ENCODE results near the gene LOXL3.

Gene LOXL3

GRCh38 chr2:74584088-74584645 lies 30.4 kb upstream of the LOXL3 start:
- Histone ChIP-seq H3K9ac (ENCODE audit: low read depth, low read length) (no peak overlapping the region), H3K27ac (ENCODE audit: low read length) (no peak overlapping the region), H3K4me1 (ENCODE audit: insufficient read depth, low read length) (peaks cover 6% of the 10 kb centered on the region), H3K36me3 (ENCODE audit: insufficient read depth, low read depth, low read length) (no peaks in the 10 kb centered on the region), H3K27me3 (ENCODE audit: insufficient read depth, low read length) (no peaks in the 10 kb centered on the region), H3K9me3 (ENCODE audit: insufficient read depth, low read depth, low read length) (no peaks in the 10 kb centered on the region), H3K4me3 (ENCODE audit: low read length) (no peak overlapping the region)

DNA sequence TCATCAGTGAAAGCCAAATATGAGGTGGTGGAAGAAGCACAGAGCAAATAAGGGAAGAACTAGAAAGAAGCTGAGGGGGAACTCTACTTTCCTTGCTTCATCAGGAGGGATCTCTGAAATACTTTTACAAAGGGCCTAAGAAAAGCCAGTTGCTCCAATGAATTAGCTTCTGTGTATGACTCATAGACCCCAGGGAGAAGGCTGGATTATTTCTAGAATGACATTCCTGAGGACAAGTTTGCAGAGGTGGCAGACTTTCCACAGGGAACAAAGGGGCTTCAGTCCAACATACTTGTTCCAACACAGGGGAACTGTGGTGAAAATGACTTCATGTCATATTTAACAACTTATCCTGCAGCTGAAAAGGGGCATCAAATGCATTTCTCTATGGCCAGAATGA lies 29.8 kb upstream of the LOXL3 start:
- H3K4me1 ChIP-seq (ENCODE audit: insufficient read depth, low read length): peaks cover 6% of the 10 kb centered on the region
- no peak overlapping the region for H3K9ac ChIP-seq (ENCODE audit: low read depth, low read length)
- H3K9me3 ChIP-seq (ENCODE audit: insufficient read depth, low read depth, low read length): no peaks in the 10 kb centered on the region
- no peak overlapping the region for H3K27ac ChIP-seq (ENCODE audit: low read length)
- no peaks in the 10 kb centered on the region for H3K36me3 ChIP-seq (ENCODE audit: insufficient read depth, low read depth, low read length)
- no peaks in the 10 kb centered on the region for H3K27me3 ChIP-seq (ENCODE audit: insufficient read depth, low read length)
- no peak overlapping the region for H3K4me3 ChIP-seq (ENCODE audit: low read length)

GRCh38 chr2:74582184-74582583 lies 28.4 kb upstream of the LOXL3 start:
- no peak overlapping the region for H3K4me3 ChIP-seq (ENCODE audit: low read length)
- H3K9me3 ChIP-seq (ENCODE audit: insufficient read depth, low read depth, low read length): no peaks in the 10 kb centered on the region
- H3K36me3 ChIP-seq (ENCODE audit: insufficient read depth, low read depth, low read length): no peaks in the 10 kb centered on the region
- no peak overlapping the region for H3K27ac ChIP-seq (ENCODE audit: low read length)
- no peaks in the 10 kb centered on the region for H3K27me3 ChIP-seq (ENCODE audit: insufficient read depth, low read length)
- H3K9ac ChIP-seq (ENCODE audit: low read depth, low read length): no peak overlapping the region
- H3K4me1 ChIP-seq (ENCODE audit: insufficient read depth, low read length): peaks cover 6% of the 10 kb centered on the region

DNA sequence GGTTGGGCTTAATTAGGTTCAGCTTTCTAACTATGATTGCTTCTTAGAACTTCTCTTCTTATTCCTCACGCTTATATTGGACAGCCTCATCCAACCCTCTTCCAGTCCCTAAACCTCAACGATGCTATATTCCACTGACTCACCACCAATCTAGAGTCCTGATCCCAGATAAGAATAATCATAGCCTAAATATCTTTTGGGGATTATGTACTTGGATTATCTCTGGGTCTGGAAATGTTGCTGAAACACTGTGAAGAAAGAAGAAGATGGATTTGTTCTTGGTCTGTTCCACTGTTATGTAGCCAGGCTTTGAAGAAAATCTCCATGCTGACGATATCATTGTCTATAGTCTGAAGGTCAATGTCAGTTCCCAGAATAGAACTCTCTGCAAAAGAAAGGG lies 27.7 kb upstream of the LOXL3 start:
- no peaks in the 10 kb centered on the region for H3K36me3 ChIP-seq (ENCODE audit: insufficient read depth, low read depth, low read length)
- H3K9me3 ChIP-seq (ENCODE audit: insufficient read depth, low read depth, low read length): no peaks in the 10 kb centered on the region
- no peak overlapping the region for H3K27ac ChIP-seq (ENCODE audit: low read length)
- peaks cover 3% of the 10 kb centered on the region; the same call in 1 of the 2 replicates for H3K27me3 ChIP-seq (ENCODE audit: insufficient read depth, low read length)
- H3K4me1 ChIP-seq (ENCODE audit: insufficient read depth, low read length): peaks cover 6% of the 10 kb centered on the region
- H3K9ac ChIP-seq (ENCODE audit: low read depth, low read length): no peak overlapping the region
- H3K4me3 ChIP-seq (ENCODE audit: low read length): no peak overlapping the region

DNA sequence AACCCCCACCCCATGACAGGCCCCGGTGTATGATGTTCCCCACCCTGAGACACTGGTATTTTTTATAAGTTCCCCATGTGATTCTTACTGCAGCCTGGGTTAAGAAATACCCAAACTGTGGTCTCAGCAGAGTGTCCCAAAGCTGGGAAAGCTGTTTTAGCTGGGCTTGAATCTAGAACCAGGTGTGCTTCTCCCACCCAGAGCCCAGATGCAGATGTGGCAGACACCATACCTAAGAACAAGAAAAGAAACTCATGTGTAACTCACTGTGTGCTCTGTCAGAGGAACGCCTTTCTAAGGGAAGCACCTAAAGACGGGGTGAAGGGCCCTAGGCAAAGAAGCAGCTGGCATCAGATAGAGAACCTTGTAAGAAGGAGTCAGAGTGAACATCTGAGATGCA lies 24.7 kb upstream of the LOXL3 start:
- Histone ChIP-seq H3K9ac (ENCODE audit: low read depth, low read length) (no peak overlapping the region), H3K9me3 (ENCODE audit: insufficient read depth, low read depth, low read length) (no peaks in the 10 kb centered on the region), H3K4me1 (ENCODE audit: insufficient read depth, low read length) (no peaks in the 10 kb centered on the region), H3K27ac (ENCODE audit: low read length) (no peak overlapping the region), H3K4me3 (ENCODE audit: low read length) (no peak overlapping the region), H3K36me3 (ENCODE audit: insufficient read depth, low read depth, low read length) (no peaks in the 10 kb centered on the region), H3K27me3 (ENCODE audit: insufficient read depth, low read length) (peaks cover 10% of the 10 kb centered on the region; the same call in 1 of the 2 replicates)

GRCh38 chr2:74577448-74577847 lies 23.7 kb upstream of the LOXL3 start:
- Histone ChIP-seq H3K4me1 (ENCODE audit: insufficient read depth, low read length) (no peaks in the 10 kb centered on the region), H3K9me3 (ENCODE audit: insufficient read depth, low read depth, low read length) (no peaks in the 10 kb centered on the region), H3K4me3 (ENCODE audit: low read length) (no peak overlapping the region), H3K27me3 (ENCODE audit: insufficient read depth, low read length) (peaks cover 10% of the 10 kb centered on the region; the same call in 1 of the 2 replicates), H3K36me3 (ENCODE audit: insufficient read depth, low read depth, low read length) (no peaks in the 10 kb centered on the region), H3K9ac (ENCODE audit: low read depth, low read length) (no peak overlapping the region), H3K27ac (ENCODE audit: low read length) (no peak overlapping the region)

DNA sequence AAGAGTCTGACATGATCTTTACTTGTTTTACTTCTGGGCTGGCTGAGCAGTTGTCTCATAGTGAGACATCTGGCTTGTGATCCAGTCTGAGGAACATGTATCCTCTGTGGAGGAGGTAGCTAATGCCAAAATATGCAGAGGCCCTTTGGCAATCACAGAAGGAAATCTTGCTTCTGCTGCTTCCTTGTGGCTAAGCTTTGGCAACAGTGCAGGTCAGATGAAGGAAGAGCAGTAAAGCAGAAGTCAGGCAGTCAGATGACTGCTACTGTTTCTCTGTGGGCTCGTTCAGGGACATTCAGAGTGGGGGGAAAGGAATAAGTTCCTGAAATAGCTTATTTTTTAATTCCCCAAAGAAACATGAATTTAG lies 23.1 kb upstream of the LOXL3 start:
- Histone ChIP-seq H3K27ac (ENCODE audit: low read length) (no peak overlapping the region), H3K36me3 (ENCODE audit: insufficient read depth, low read depth, low read length) (no peaks in the 10 kb centered on the region), H3K4me3 (ENCODE audit: low read length) (no peak overlapping the region), H3K27me3 (ENCODE audit: insufficient read depth, low read length) (peaks cover 10% of the 10 kb centered on the region; the same call in 1 of the 2 replicates), H3K9me3 (ENCODE audit: insufficient read depth, low read depth, low read length) (no peaks in the 10 kb centered on the region), H3K4me1 (ENCODE audit: insufficient read depth, low read length) (no peaks in the 10 kb centered on the region), H3K9ac (ENCODE audit: low read depth, low read length) (no peak overlapping the region)

DNA sequence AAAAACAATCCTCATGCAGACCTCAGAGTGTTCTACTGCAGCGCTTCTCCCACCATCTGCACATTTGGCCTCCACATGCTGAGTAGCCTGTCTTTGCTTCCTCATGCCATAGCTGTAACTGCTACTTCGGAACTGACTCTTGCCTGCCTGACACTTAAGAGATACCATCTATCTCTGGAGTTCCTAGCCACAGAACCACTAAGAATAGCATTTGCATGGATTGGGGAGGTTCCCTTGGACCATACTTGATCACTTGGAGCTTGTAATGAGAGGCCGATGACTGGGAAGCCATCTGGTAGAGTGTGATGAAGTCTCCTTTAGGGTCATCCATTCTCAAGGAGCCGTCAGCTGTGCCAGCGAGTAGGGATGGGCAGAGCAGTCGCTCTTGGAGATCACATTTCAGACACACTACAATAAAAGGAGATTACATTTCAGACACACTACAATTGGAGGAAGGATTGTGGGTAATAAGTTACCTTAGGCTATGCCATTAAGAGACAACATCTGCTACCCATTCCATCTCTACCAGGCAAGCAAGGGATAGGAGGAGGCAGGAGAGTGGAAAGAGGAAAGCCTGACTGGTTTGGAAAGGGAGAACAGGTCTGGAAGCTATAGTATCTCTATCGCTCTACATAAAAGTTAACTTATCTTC lies 22.6 kb upstream of the LOXL3 start:
- Histone ChIP-seq H3K4me3 (ENCODE audit: low read length) (no peak overlapping the region), H3K4me1 (ENCODE audit: insufficient read depth, low read length) (no peaks in the 10 kb centered on the region), H3K9ac (ENCODE audit: low read depth, low read length) (no peak overlapping the region), H3K27me3 (ENCODE audit: insufficient read depth, low read length) (peaks cover 10% of the 10 kb centered on the region; the same call in 1 of the 2 replicates), H3K36me3 (ENCODE audit: insufficient read depth, low read depth, low read length) (no peaks in the 10 kb centered on the region), H3K9me3 (ENCODE audit: insufficient read depth, low read depth, low read length) (no peaks in the 10 kb centered on the region), H3K27ac (ENCODE audit: low read length) (no peak overlapping the region)

- Histone ChIP-seq H3K36me3 (ENCODE audit: insufficient read depth, low read depth, low read length) (no peaks in the 10 kb centered on the region), H3K27ac (ENCODE audit: low read length) (no peak overlapping the region), H3K27me3 (ENCODE audit: insufficient read depth, low read length) (peaks cover 10% of the 10 kb centered on the region; the same call in 1 of the 2 replicates), H3K9ac (ENCODE audit: low read depth, low read length) (no peak overlapping the region), H3K4me1 (ENCODE audit: insufficient read depth, low read length) (no peaks in the 10 kb centered on the region), H3K4me3 (ENCODE audit: low read length) (no peak overlapping the region), H3K9me3 (ENCODE audit: insufficient read depth, low read depth, low read length) (no peaks in the 10 kb centered on the region)
Measured at GRCh38 chr2:74575320-74575719, 21.6 kb upstream of the LOXL3 start.

- Histone ChIP-seq H3K27me3 (ENCODE audit: insufficient read depth, low read length) (peaks cover 10% of the 10 kb centered on the region; the same call in 1 of the 2 replicates), H3K36me3 (ENCODE audit: insufficient read depth, low read depth, low read length) (no peaks in the 10 kb centered on the region), H3K4me1 (ENCODE audit: insufficient read depth, low read length) (no peaks in the 10 kb centered on the region), H3K9ac (ENCODE audit: low read depth, low read length) (no peak overlapping the region), H3K9me3 (ENCODE audit: insufficient read depth, low read depth, low read length) (no peaks in the 10 kb centered on the region), H3K27ac (ENCODE audit: low read length) (no peak overlapping the region), H3K4me3 (ENCODE audit: low read length) (no peak overlapping the region)
Measured at GRCh38 chr2:74573747-74574562, 20.2 kb upstream of the LOXL3 start.

DNA sequence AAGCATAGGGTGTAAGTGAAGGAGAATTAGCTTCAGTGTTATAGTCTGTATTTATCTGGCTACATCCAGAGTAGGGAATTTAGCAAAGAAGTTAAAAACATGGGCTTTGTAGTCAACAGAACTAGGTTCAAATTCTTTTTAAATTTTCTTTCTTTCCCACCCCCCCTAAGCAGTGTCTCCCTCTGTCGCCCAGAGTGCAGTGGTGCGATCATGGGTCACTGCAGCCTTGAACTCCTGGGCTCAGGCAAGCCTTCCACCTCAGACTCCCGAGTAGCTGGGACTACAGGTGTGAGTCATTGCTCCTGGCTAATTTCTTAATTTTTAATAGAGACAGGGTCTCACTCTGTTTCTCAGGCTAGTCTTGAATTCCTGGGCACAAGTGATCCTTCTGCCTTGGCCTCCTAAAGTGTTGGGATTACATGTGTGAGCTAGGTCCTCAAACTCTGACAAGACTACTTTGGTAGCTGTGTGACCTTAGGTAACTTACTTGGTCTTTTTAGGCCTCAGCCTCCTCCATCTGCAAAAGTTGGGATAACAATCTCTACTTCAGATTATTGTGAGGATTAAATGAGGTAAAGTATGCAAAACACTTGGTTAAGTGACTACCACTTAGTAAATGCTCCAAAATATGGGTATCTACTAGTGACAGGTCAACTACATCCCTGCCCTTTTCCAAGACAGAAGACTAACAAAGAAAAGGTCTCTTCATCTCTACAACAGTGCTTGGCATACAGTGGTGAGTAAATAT lies 18.6 kb upstream of the LOXL3 start:
- H3K27ac ChIP-seq (ENCODE audit: low read length): no peak overlapping the region
- no peak overlapping the region for H3K4me3 ChIP-seq (ENCODE audit: low read length)
- H3K27me3 ChIP-seq (ENCODE audit: insufficient read depth, low read length): peaks cover 19% of the 10 kb centered on the region; the same call in 1 of the 2 replicates
- H3K9me3 ChIP-seq (ENCODE audit: insufficient read depth, low read depth, low read length): no peaks in the 10 kb centered on the region
- H3K4me1 ChIP-seq (ENCODE audit: insufficient read depth, low read length): no peaks in the 10 kb centered on the region
- H3K36me3 ChIP-seq (ENCODE audit: insufficient read depth, low read depth, low read length): no peaks in the 10 kb centered on the region
- H3K9ac ChIP-seq (ENCODE audit: low read depth, low read length): no peak overlapping the region

Data from iPS-20b (cell line).